Measurements from ENCODE around the gene DDX39B.

DNA sequence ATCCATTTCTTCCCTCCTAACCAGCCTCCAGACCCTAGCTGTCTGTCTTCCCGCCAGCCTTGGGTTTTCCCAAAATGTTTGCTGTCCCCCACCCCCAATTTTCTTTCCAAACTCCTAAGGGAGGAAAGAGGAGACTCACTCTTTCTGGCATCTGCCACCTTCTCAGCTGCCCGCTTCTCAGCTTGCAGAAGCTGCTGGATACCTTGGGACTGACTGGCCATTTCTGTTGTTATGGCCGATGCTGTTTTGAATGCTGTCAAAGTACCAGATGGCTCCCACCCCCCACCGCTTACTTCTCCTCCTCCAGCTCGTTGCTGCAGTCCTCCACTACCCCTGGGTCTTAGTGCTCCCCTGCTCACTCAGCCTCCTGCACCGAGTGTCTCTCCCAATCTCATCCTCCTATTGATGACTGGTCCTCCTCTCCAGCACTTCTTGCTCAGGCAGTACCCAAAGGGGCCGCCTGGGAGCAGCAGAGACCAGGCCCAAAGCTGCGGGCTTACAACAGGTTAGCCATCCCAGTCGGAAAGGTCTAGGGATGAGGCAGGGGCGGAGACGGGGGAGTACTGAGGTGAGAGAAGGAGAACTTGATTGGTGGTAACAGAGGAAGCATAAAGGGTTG lies 4.6 kb upstream of the DDX39B start, which contains the start of gene ATP6V1G2:
- TF ChIP-seq, protein P1, sequence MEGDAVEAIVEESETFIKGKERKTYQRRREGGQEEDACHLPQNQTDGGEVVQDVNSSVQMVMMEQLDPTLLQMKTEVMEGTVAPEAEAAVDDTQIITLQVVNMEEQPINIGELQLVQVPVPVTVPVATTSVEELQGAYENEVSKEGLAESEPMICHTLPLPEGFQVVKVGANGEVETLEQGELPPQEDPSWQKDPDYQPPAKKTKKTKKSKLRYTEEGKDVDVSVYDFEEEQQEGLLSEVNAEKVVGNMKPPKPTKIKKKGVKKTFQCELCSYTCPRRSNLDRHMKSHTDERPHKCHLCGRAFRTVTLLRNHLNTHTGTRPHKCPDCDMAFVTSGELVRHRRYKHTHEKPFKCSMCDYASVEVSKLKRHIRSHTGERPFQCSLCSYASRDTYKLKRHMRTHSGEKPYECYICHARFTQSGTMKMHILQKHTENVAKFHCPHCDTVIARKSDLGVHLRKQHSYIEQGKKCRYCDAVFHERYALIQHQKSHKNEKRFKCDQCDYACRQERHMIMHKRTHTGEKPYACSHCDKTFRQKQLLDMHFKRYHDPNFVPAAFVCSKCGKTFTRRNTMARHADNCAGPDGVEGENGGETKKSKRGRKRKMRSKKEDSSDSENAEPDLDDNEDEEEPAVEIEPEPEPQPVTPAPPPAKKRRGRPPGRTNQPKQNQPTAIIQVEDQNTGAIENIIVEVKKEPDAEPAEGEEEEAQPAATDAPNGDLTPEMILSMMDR (IDR thresholded peaks at IDR 0.05 in 2 of 3, conservative IDR thresholded peaks at IDR 0.05 in 1 of 3; ENCODE audit: insufficient read depth in 2 of 3, low read depth in 1 of 3, low read length in 3 of 3): peak; percentile 97 to 100 (median 99)
- TF ChIP-seq POLR2AphosphoS5 (IDR thresholded peaks at IDR 0.05; ENCODE audit: control insufficient read depth, insufficient read depth, low read depth, low read length): no peak
- TF ChIP-seq ZBTB7A (IDR thresholded peaks at IDR 0.05; ENCODE audit: borderline replicate concordance, control insufficient read depth, low read depth, low read length): peak; percentile 29; the same call in 1 of the 2 replicates
